ENCODE results near the gene TMEM30B.

Gene TMEM30B

GRCh38 chr14:61256826-61257468 lies 24.2 kb downstream of the TMEM30B start:
- in situ Hi-C loops (cut with MboI; ENCODE audit: low pct_unique_long_range_greater_than_20kb, low sequenced_read_pairs, unreplicated experiment), result loop anchor here (10.0 kb wide), 1 partner anchor 622 kb away; no protein-coding TSS in a partner anchor

GRCh38 chr14:61255968-61256367 lies 25.2 kb downstream of the TMEM30B start:
- in situ Hi-C loops (cut with MboI; ENCODE audit: low pct_unique_long_range_greater_than_20kb, low sequenced_read_pairs, unreplicated experiment), result loop anchor here (10.0 kb wide), 1 partner anchor 621 kb away; no protein-coding TSS in a partner anchor

More at GRCh38 chr14:61256826-61257468, 24.2 kb downstream of the TMEM30B start:
- TF ChIP-seq CTCF (IDR thresholded peaks at IDR 0.05; ENCODE audit: extremely low read depth, insufficient read depth, missing control alignments), result no peak
- no peak for DNase-seq (ENCODE audit: low spot score)

GRCh38 chr14:61254808-61255526 lies 26.2 kb downstream of the TMEM30B start:
- in situ Hi-C loops (cut with MboI; ENCODE audit: low pct_unique_long_range_greater_than_20kb, low sequenced_read_pairs, unreplicated experiment), result loop anchor here (10.0 kb wide), 1 partner anchor 620 kb away; no protein-coding TSS in a partner anchor
- no peak for DNase-seq (ENCODE audit: low spot score)
- no peak for TF ChIP-seq CTCF (IDR thresholded peaks at IDR 0.05; ENCODE audit: extremely low read depth, insufficient read depth, missing control alignments)

More at GRCh38 chr14:61255968-61256367, 25.2 kb downstream of the TMEM30B start:
- no peak for DNase-seq (ENCODE audit: low spot score)
- TF ChIP-seq CTCF (IDR thresholded peaks at IDR 0.05; ENCODE audit: extremely low read depth, insufficient read depth, missing control alignments), result no peak

GRCh38 chr14:61253064-61253738 lies 27.9 kb downstream of the TMEM30B start:
- in situ Hi-C loops (cut with MboI; ENCODE audit: low pct_unique_long_range_greater_than_20kb, low sequenced_read_pairs, unreplicated experiment), result loop anchor here (10.0 kb wide), 1 partner anchor 618 kb away; no protein-coding TSS in a partner anchor
- no peak for TF ChIP-seq CTCF (IDR thresholded peaks at IDR 0.05; ENCODE audit: extremely low read depth, insufficient read depth, missing control alignments)
- DNase-seq (ENCODE audit: low spot score), result no peak

- TF ChIP-seq CTCF (IDR thresholded peaks at IDR 0.05; ENCODE audit: extremely low read depth, insufficient read depth, missing control alignments), result peak; percentile 85
- DNase-seq (ENCODE audit: low spot score), result peak; percentile 66
- in situ Hi-C loops (cut with MboI; ENCODE audit: low pct_unique_long_range_greater_than_20kb, low sequenced_read_pairs, unreplicated experiment), result loop anchor here (10.0 kb wide), 1 partner anchor 618 kb away; no protein-coding TSS in a partner anchor
Observed at GRCh38 chr14:61252369-61253063, 28.6 kb downstream of the TMEM30B start.

- DNase-seq (ENCODE audit: low spot score), result no peak
- in situ Hi-C loops (cut with MboI; ENCODE audit: low pct_unique_long_range_greater_than_20kb, low sequenced_read_pairs, unreplicated experiment), result loop anchor here (10.0 kb wide), 1 partner anchor 615 kb away; no protein-coding TSS in a partner anchor
- TF ChIP-seq CTCF (IDR thresholded peaks at IDR 0.05; ENCODE audit: extremely low read depth, insufficient read depth, missing control alignments), result no peak
Observed at GRCh38 chr14:61250063-61250462, 31.1 kb downstream of the TMEM30B start.
